Body of pancreas (tissue), 4 donors: Measurements from ENCODE around the gene USH2A. TPM values are rescaled to one million over a fixed set of nuclear protein-coding genes. Genes with fewer than 3 reads are reported as not detected.

Experiments used
- ATAC-seq: fragments of 150-250 bp; one replicate; pipeline ENCODE4 v1.9.1; 2016
- DNase-seq, 4 donors: peaks; one replicate each; pipeline ENCODE4 v3.0.0-alpha.2; 2019
- H3K27ac ChIP-seq, 4 donors: fragments of 200-600 bp; sonication (generic); 1 replicate in 3 of 4; 2 replicates in 1 of 4; pipeline versions ENCODE4 v1.5.1 to v1.6.1; 2016 to 2019; ENCODE audit warnings: mild to moderate bottlenecking in 1 of 4, mixed read lengths in 1 of 4, moderate library complexity in 1 of 4
- H3K27me3 ChIP-seq, 2 donors: fragments of 200-600 bp; sonication (generic); one replicate each; pipeline ENCODE4 v1.6.0; 2016; ENCODE audit warnings: mild to moderate bottlenecking in 1 of 2
- H3K36me3 ChIP-seq, 2 donors: fragments of 200-600 bp; sonication (generic); replicated peaks in 1 of 2; 2 replicates each; pipeline ENCODE4 v1.5.1; 2016; ENCODE audit warnings: low read depth in 2 of 2; ENCODE audit not compliant: insufficient read depth in 1 of 2
- H3K4me1 ChIP-seq: fragments of 200-600 bp; sonication (generic); one replicate; pipeline ENCODE4 v1.6.0; 2016
- H3K4me3 ChIP-seq, 2 donors: fragments of 200-600 bp; sonication (generic); 1 replicate in 1 of 2; 2 replicates in 1 of 2; pipeline ENCODE4 v1.5.1; 2016 to 2019
- H3K9me3 ChIP-seq, 3 donors: fragments of 200-600 bp; sonication (generic); 1 replicate in 2 of 3; 2 replicates in 1 of 3; pipeline ENCODE4 v1.5.1; 2016
- POLR2A ChIP-seq, 3 donors: fragments of 450-650 bp; IDR thresholded peaks; one replicate each; pipeline ENCODE4 v1.6.1; 2016; ENCODE audit warnings: antibody characterized with exemption in 3 of 3, mild to moderate bottlenecking in 2 of 3
- WGBS, 2 donors: methylation state at CpG; one replicate each; pipeline ENCODE4 v1.1.5; 2017; 5-methylcytosine and 5-hydroxymethylcytosine counted together
- intact Hi-C: fragments of 100-400 bp; cut with DNase I; formaldehyde crosslinking; loops from one replicate; pipeline ENCODE4 v1.15.1; 2023
- total RNA-seq, 2 donors: library from RNA; depleted of rRNA; stranded (reverse); fragments of >200 nt; gene quantifications; one replicate each; pipeline ENCODE4 v1.1.0, GENCODE V29; 2016
- TF ChIP-seq, protein P1 (sequence below), 7 experiments: fragments of 450-650 bp in 4 of 7; fragments of 200-600 bp in 3 of 7; sonication (generic) in 3 of 7; IDR thresholded peaks; one replicate each; pipeline ENCODE4 v1.5.1; 2016 to 2019; ENCODE audit warnings: antibody characterized with exemption in 7 of 7

The USH2A gene
- total RNA-seq, 2 donors from 2014 or later: 0.26 to 0.33 TPM

DNA sequence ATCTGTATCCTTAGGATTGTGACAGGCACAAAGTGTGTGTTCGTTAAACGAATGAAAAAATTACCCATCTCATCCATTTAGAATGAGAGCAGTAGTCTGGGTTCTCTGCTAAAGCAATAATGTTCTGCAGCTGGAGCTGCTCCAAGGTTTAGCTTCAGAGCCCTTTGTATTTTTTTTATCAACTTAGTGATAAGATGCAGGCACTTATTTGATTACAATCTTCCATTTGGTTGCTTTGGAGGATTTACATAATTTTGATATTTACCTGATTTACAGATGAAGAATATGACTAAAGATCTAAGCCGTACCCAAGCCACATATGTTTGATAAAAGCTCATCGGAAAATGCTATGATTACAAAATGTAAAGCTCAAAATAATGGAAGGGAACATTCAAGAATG lies 654.9 kb downstream of the USH2A start:
- no peak overlapping the region for H3K4me3 ChIP-seq
- no peak overlapping the region for H3K27ac ChIP-seq
- WGBS, 2 donors: 59 to 65% methylated on average over 4 of the region's 4 CpGs
- ATAC-seq (no peak), DNase-seq (no peak)
- TF ChIP-seq POLR2A (IDR thresholded peaks at IDR 0.05): no peak
- TF ChIP-seq, protein P1, sequence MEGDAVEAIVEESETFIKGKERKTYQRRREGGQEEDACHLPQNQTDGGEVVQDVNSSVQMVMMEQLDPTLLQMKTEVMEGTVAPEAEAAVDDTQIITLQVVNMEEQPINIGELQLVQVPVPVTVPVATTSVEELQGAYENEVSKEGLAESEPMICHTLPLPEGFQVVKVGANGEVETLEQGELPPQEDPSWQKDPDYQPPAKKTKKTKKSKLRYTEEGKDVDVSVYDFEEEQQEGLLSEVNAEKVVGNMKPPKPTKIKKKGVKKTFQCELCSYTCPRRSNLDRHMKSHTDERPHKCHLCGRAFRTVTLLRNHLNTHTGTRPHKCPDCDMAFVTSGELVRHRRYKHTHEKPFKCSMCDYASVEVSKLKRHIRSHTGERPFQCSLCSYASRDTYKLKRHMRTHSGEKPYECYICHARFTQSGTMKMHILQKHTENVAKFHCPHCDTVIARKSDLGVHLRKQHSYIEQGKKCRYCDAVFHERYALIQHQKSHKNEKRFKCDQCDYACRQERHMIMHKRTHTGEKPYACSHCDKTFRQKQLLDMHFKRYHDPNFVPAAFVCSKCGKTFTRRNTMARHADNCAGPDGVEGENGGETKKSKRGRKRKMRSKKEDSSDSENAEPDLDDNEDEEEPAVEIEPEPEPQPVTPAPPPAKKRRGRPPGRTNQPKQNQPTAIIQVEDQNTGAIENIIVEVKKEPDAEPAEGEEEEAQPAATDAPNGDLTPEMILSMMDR (IDR thresholded peaks at IDR 0.05): no peak
- H3K4me1 ChIP-seq: no peaks in the 10 kb centered on the region
- H3K36me3 ChIP-seq: no peaks in the 10 kb centered on the region
- intact Hi-C loops: no loop called here
- H3K9me3 ChIP-seq: no peaks in the 10 kb centered on the region
- H3K27me3 ChIP-seq: no peaks in the 10 kb centered on the region

- Histone ChIP-seq H3K36me3 (no peaks in the 10 kb centered on the region), H3K9me3 (no peaks in the 10 kb centered on the region), H3K27ac (no peak overlapping the region), H3K4me3 (no peak overlapping the region), H3K27me3 (no peaks in the 10 kb centered on the region), H3K4me1 (no peaks in the 10 kb centered on the region)
- TF ChIP-seq, protein P1 (IDR thresholded peaks at IDR 0.05): no peak
- TF ChIP-seq POLR2A (IDR thresholded peaks at IDR 0.05): no peak
- no peak for DNase-seq
- intact Hi-C loops: no loop called here
- 36 to 52% methylated on average over 2 of the region's 2 CpGs for WGBS, 2 donors
- ATAC-seq: no peak
Observed at GRCh38 chr1:215767761-215768160, 655.5 kb downstream of the USH2A start.

GRCh38 chr1:215766521-215766920 lies 656.7 kb downstream of the USH2A start:
- H3K4me1 ChIP-seq: no peaks in the 10 kb centered on the region
- no peak for TF ChIP-seq POLR2A (IDR thresholded peaks at IDR 0.05)
- TF ChIP-seq, protein P1 (IDR thresholded peaks at IDR 0.05): no peak
- ATAC-seq (no peak), DNase-seq (no peak)
- WGBS, 2 donors: 55 to 57% methylated on average over 1 of the region's 1 CpG
- no peaks in the 10 kb centered on the region for H3K27me3 ChIP-seq
- no peaks in the 10 kb centered on the region for H3K36me3 ChIP-seq
- no peak overlapping the region for H3K27ac ChIP-seq
- intact Hi-C loops: no loop called here
- no peaks in the 10 kb centered on the region for H3K9me3 ChIP-seq
- no peak overlapping the region for H3K4me3 ChIP-seq

DNA sequence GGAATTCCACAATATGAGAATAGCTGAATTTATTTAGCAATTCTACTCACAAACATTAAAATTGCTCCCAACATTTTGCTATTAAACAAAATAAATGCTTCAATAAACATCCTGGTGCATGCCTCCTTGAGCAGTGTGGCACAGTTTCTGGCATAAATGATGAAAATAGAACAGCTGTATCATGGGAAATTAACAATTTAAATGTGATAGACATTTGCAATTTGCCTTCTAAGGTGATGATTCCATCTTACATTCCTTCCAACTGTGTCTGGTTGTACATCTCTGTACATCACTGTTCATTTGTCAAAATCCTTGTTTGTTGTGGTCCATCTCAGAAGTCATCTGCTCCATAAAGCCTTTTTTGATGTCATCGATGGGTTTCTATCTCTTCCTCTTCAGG lies 657.4 kb downstream of the USH2A start:
- no peak for TF ChIP-seq POLR2A (IDR thresholded peaks at IDR 0.05)
- TF ChIP-seq, protein P1 (IDR thresholded peaks at IDR 0.05): no peak
- no peaks in the 10 kb centered on the region for H3K27me3 ChIP-seq
- no peaks in the 10 kb centered on the region for H3K36me3 ChIP-seq
- no peaks in the 10 kb centered on the region for H3K4me1 ChIP-seq
- WGBS, 2 donors: 72 to 81% methylated on average over 1 of the region's 1 CpG
- H3K9me3 ChIP-seq: no peaks in the 10 kb centered on the region
- intact Hi-C loops: no loop called here
- no peak for ATAC-seq
- no peak overlapping the region for H3K27ac ChIP-seq
- H3K4me3 ChIP-seq: no peak overlapping the region
- DNase-seq: no peak

- H3K27me3 ChIP-seq: no peaks in the 10 kb centered on the region
- no peak for DNase-seq
- TF ChIP-seq, protein P1 (IDR thresholded peaks at IDR 0.05): no peak
- TF ChIP-seq POLR2A (IDR thresholded peaks at IDR 0.05): no peak
- H3K27ac ChIP-seq: no peak overlapping the region
- H3K36me3 ChIP-seq: no peaks in the 10 kb centered on the region
- ATAC-seq: no peak
- WGBS, 2 donors: 66 to 77% methylated on average over 2 of the region's 2 CpGs
- no peak overlapping the region for H3K4me3 ChIP-seq
- intact Hi-C loops: no loop called here
- no peaks in the 10 kb centered on the region for H3K9me3 ChIP-seq
- no peaks in the 10 kb centered on the region for H3K4me1 ChIP-seq
Observed at GRCh38 chr1:215761446-215761845, 661.8 kb downstream of the USH2A start.
